Immature natural killer cell (primary cell): ENCODE measurements around the gene CISTR. TPM values are rescaled to one million over a fixed set of nuclear protein-coding genes. Genes with fewer than 3 reads are reported as not detected.
"Not testable (repeated sequence)": the region's sequence is repeated elsewhere in the genome, so short reads cannot be mapped to it uniquely, and the experiment has no call there.

Experiments used
- DNase-seq, 3 donors: peaks; one replicate each; pipeline ENCODE4 v3.0.0; 2022; ENCODE audit warnings: mixed read lengths in 1 of 3
- H3K27ac Mint-ChIP-seq, 6 donors: one replicate each; pipeline ENCODE4 v1.8.0; 2020; ENCODE audit warnings: mixed read lengths in 6 of 6, mild to moderate bottlenecking in 5 of 6, inconsistent platforms in 4 of 6, moderate library complexity in 3 of 6
- H3K27me3 Mint-ChIP-seq, 3 donors: one replicate each; pipeline ENCODE4 v1.8.0; 2020 to 2021; ENCODE audit warnings: low read depth in 3 of 3, mild to moderate bottlenecking in 3 of 3, mixed read lengths in 3 of 3, moderate library complexity in 3 of 3, inconsistent platforms in 1 of 3
- H3K36me3 Mint-ChIP-seq, 3 donors: one replicate each; pipeline ENCODE4 v1.8.0; 2020; ENCODE audit warnings: mixed read lengths in 3 of 3, inconsistent platforms in 2 of 3, mild to moderate bottlenecking in 2 of 3
- H3K4me1 Mint-ChIP-seq, 2 donors: one replicate each; pipeline ENCODE4 v1.8.0; 2020; ENCODE audit warnings: inconsistent platforms in 2 of 2, mild to moderate bottlenecking in 2 of 2, mixed read lengths in 2 of 2, moderate library complexity in 1 of 2
- H3K4me3 Mint-ChIP-seq, 5 donors: one replicate each; pipeline ENCODE4 v1.8.0; 2020; ENCODE audit warnings: mild to moderate bottlenecking in 5 of 5, mixed read lengths in 5 of 5, inconsistent platforms in 3 of 5, moderate library complexity in 3 of 5
- H3K9me3 Mint-ChIP-seq, 6 donors: one replicate each; pipeline ENCODE4 v1.8.0; 2020; ENCODE audit warnings: mild to moderate bottlenecking in 6 of 6, mixed read lengths in 6 of 6, inconsistent platforms in 4 of 6, moderate library complexity in 3 of 6
- polyA plus RNA-seq, 3 donors: library from polyadenylated mRNA; unstranded; fragments of 300-500 nt; fragmentation: Illumina TruSeq; gene quantifications; one replicate each; pipeline ENCODE4 v1.2.3, GENCODE V29; 2021

Gene CISTR
- polyA plus RNA-seq, 3 donors from 2014 or later = not detected

DNA sequence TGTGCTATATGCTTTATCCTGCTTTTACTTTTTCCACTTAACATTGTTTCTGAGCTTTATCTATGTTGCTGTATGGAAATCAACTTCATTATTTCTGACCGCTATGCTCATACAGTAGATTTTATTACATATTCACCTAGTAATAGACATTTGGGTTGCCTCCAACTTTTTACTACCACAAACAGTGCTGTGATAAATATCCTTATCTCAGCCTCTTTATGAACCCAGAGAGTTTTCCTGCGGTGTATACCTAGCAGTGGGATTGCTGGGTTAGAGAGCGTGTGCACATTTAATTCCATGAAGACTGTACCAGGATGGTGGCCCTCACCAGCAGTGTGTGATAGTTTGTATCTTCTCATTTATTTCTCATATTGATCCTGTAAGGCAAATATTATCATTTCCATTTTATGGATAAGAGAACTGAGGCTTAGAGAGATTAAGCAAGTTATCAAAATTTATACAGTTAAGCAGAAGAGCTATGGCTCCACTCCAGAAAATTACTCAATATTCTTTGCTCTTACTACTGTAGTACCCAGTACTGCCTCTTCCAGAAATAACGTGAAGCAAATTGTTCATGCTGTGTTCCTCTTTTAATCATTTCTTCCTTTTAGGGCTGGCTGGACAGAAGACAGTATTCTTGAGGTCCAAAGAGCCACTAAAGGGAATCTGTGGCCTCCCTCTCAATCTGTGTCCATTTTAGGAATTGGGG is 26.3 kb upstream of the CISTR start:
- H3K4me1 Mint-ChIP-seq = no peaks in the 10 kb centered on the region
- no peak for DNase-seq
- no peaks in the 10 kb centered on the region for H3K36me3 Mint-ChIP-seq
- H3K27me3 Mint-ChIP-seq = peaks cover 3 to 20% (median 8%) of the 10 kb centered on the region in 3 donors
- peaks cover 0 to 2% (median 0%) of the 10 kb centered on the region in 6 donors for H3K9me3 Mint-ChIP-seq
- no peak overlapping the region for H3K4me3 Mint-ChIP-seq
- no peak overlapping the region for H3K27ac Mint-ChIP-seq

DNA sequence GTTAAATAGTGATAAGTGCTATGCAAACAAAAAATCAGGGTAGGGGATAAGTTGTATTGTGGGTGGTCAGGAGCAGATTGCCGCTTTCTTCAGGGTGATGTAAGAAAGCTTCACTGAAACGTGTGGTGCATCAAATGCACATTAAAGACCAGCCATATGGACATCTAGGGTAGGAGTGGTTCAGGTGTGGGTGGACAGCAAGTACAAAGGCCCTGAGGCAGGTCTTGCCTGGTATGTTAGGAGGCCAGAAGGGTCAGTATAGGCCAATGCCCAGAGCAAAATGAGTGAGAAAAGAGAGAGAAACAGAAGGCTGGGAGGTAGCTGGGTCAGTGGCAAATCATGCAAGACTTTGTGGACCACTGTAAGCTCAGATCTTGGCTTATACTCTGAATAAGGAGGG is 25.6 kb upstream of the CISTR start:
- Mint-ChIP-seq H3K27me3 (peaks cover 3 to 20% (median 8%) of the 10 kb centered on the region in 3 donors), H3K4me3 (no peak overlapping the region), H3K36me3 (no peaks in the 10 kb centered on the region), H3K4me1 (no peaks in the 10 kb centered on the region), H3K27ac (no peak overlapping the region), H3K9me3 (peaks cover 0 to 2% (median 0%) of the 10 kb centered on the region in 6 donors)
- DNase-seq = no peak

- H3K27me3 Mint-ChIP-seq = peaks cover 3 to 18% (median 8%) of the 10 kb centered on the region in 3 donors
Observed at GRCh38 chr12:53776872-53777271, 25.1 kb upstream of the CISTR start.

DNA sequence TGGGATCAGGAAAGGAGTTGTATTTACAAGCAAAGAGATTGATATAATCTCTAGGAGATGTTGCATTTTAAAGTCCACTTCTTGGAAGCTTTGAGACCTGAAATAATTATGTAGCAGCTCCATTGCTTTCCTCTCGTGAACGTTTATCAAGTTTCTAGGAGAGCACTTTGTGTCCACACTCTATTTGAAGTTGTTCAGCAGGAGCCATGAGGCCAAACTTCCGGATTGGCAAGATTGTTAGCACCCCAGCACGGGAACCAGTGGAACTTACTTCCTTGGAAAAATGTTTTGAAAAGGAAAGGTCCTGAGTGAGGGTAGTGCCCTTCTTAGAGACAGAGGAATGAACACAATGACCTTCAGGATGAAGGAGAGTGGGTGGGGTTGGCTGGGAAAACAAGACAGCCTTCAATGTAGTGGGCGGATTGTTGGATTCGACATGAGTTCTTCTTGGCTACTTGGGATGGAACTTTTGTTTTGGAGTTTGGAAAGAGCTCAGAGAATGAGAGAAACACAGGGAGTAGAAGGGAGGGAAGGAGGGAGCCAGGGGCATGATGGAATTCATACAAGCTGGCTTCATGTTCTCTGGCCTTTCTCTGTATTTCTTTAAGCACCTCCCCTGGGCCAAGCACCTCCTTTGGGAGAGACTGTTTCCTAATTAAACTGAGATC is 23.8 kb upstream of the CISTR start:
- H3K36me3 Mint-ChIP-seq = no peaks in the 10 kb centered on the region
- H3K9me3 Mint-ChIP-seq = peaks cover 0 to 2% (median 0%) of the 10 kb centered on the region in 6 donors
- H3K27ac Mint-ChIP-seq = no peak overlapping the region
- H3K4me3 Mint-ChIP-seq = no peak overlapping the region
- no peak for DNase-seq
- no peaks in the 10 kb centered on the region for H3K4me1 Mint-ChIP-seq
- peaks cover 0 to 17% (median 3%) of the 10 kb centered on the region in 3 donors for H3K27me3 Mint-ChIP-seq

More at GRCh38 chr12:53776872-53777271, 25.1 kb upstream of the CISTR start:
- H3K4me1 Mint-ChIP-seq = no peaks in the 10 kb centered on the region
- H3K4me3 Mint-ChIP-seq = no peak overlapping the region
- H3K9me3 Mint-ChIP-seq = peaks cover 0 to 2% (median 0%) of the 10 kb centered on the region in 6 donors
- no peak for DNase-seq
- no peaks in the 10 kb centered on the region for H3K36me3 Mint-ChIP-seq
- H3K27ac Mint-ChIP-seq = no peak overlapping the region

- no peak overlapping the region for H3K4me3 Mint-ChIP-seq
- DNase-seq = no peak
- H3K9me3 Mint-ChIP-seq = peaks cover 0 to 2% (median 0%) of the 10 kb centered on the region in 6 donors
- H3K36me3 Mint-ChIP-seq = peaks cover 0 to 4% (median 0%) of the 10 kb centered on the region in 3 donors
- peaks cover 5 to 31% (median 8%) of the 10 kb centered on the region in 3 donors for H3K27me3 Mint-ChIP-seq
- H3K27ac Mint-ChIP-seq = no peak overlapping the region
- no peaks in the 10 kb centered on the region for H3K4me1 Mint-ChIP-seq
Observed at GRCh38 chr12:53770281-53770680, 18.5 kb upstream of the CISTR start.

DNA sequence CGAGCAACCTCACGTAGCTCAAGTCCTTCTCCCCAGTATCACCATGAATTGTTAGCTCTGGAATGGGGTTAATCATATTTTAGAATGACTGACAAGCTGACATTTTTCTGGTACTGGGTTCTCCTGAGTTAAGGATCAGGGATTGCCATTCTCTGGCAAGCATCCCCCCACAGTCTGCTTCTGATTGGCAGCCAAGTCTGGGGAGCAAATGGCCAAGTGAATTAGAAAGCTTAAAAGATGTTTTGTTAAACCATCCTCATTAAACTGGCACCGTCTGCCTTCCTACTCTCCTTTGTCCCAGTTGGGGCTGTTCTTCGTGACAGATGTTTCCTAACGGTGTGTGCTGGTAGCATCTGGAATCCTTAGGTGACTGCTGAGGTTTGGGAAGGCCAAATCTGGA is 17.2 kb upstream of the CISTR start:
- H3K4me1 Mint-ChIP-seq = no peaks in the 10 kb centered on the region
- H3K36me3 Mint-ChIP-seq = peaks cover 0 to 4% (median 0%) of the 10 kb centered on the region in 3 donors
- DNase-seq = no peak
- H3K27me3 Mint-ChIP-seq = peaks cover 5 to 34% (median 10%) of the 10 kb centered on the region in 3 donors
- no peak overlapping the region for H3K27ac Mint-ChIP-seq
- H3K9me3 Mint-ChIP-seq = peaks cover 0 to 2% (median 0%) of the 10 kb centered on the region in 6 donors
- no peak overlapping the region for H3K4me3 Mint-ChIP-seq

DNA sequence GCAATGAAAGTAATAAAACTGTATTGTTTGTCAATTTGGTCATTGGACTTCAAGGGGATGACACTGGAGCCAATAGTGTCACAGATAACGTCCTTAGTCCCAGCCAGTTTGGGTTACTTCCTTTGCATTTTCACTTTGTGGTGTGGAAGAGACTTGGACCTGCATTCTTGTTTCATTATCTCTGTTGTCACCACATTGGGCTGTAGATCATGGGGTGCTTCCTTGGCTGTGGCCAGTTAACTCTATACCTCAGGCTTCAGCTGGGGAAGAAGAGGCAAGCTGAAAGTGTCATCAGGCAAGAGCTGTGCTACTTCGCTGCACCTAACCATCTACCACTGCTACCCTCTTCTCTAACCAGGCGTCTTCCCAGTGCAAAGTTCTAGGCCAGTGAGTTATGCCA is 15.1 kb upstream of the CISTR start:
- H3K36me3 Mint-ChIP-seq = peaks cover 0 to 7% (median 0%) of the 10 kb centered on the region in 3 donors
- H3K4me3 Mint-ChIP-seq = no peak overlapping the region
- H3K4me1 Mint-ChIP-seq = no peaks in the 10 kb centered on the region
- peaks cover 8 to 47% (median 18%) of the 10 kb centered on the region in 3 donors for H3K27me3 Mint-ChIP-seq
- H3K27ac Mint-ChIP-seq = no peak overlapping the region
- H3K9me3 Mint-ChIP-seq = no peaks in the 10 kb centered on the region
- no peak for DNase-seq

DNA sequence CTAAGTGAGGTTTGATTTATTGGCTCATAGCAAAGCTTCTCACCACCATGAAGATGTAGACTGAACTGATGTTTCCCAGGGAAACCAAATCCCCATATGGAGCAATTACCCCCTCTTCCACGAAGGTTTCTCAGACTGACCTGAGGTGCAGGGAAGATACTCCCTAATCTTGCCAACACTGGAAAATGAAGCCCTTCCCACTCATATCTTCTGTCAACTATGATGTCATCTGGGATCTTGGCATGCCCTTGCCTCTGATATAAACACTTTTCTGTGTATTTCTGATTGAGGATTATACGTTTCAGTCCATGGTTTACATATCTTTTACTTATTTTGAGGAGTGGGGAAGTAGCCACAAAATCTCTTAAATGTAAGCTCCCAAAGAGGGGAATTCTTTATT is 14.1 kb upstream of the CISTR start:
- Mint-ChIP-seq H3K36me3 (peaks cover 0 to 7% (median 0%) of the 10 kb centered on the region in 3 donors), H3K27me3 (peaks cover 10 to 50% (median 18%) of the 10 kb centered on the region in 3 donors), H3K27ac (no peak overlapping the region), H3K4me1 (no peaks in the 10 kb centered on the region), H3K9me3 (no peaks in the 10 kb centered on the region), H3K4me3 (no peak overlapping the region)
- DNase-seq = no peak

GRCh38 chr12:53764615-53765014 is 12.8 kb upstream of the CISTR start:
- Mint-ChIP-seq H3K4me1 (no peaks in the 10 kb centered on the region), H3K9me3 (no peaks in the 10 kb centered on the region), H3K4me3 (no peak overlapping the region), H3K27ac (no peak overlapping the region), H3K36me3 (peaks cover 0 to 7% (median 0%) of the 10 kb centered on the region in 3 donors), H3K27me3 (peaks cover 10 to 50% (median 24%) of the 10 kb centered on the region in 3 donors)
- DNase-seq = no peak

GRCh38 chr12:53762793-53763192 is 11.0 kb upstream of the CISTR start:
- peaks cover 9 to 47% (median 30%) of the 10 kb centered on the region in 3 donors for H3K27me3 Mint-ChIP-seq
- H3K4me1 Mint-ChIP-seq, H3K9me3 Mint-ChIP-seq, H3K36me3 Mint-ChIP-seq, H3K27ac Mint-ChIP-seq, H3K4me3 Mint-ChIP-seq, DNase-seq: not testable (repeated sequence)

DNA sequence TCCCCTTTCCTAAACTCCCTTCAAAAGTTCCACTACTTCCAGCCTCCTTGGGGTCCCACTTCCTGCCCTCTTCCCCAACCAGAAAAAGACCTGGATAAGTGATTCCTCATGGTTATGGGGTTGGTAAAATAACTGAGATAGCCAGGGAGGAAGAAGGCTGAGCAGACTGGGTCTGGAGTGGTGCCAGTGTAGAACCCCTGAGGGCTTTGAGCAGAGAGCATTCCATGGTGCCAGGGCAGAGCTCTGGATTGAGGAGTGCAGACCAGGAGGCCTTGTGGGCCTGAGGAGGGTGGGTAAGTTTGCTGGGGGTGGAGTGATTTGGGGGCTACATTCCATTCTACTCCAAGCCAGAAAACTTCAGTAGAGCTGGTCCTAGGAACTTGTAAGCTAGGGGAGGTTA is 9.5 kb upstream of the CISTR start:
- peaks cover 11 to 41% (median 30%) of the 10 kb centered on the region in 3 donors for H3K27me3 Mint-ChIP-seq

GRCh38 chr12:53759261-53759660 is 7.5 kb upstream of the CISTR start:
- H3K27me3 Mint-ChIP-seq = peaks cover 11 to 29% (median 24%) of the 10 kb centered on the region in 3 donors
- H3K27ac Mint-ChIP-seq = no peak overlapping the region
- no peak for DNase-seq
- peaks cover 0 to 13% of the 10 kb centered on the region in 2 donors for H3K4me1 Mint-ChIP-seq
- H3K9me3 Mint-ChIP-seq = no peaks in the 10 kb centered on the region
- H3K36me3 Mint-ChIP-seq = peaks cover 0 to 4% (median 0%) of the 10 kb centered on the region in 3 donors
- no peak overlapping the region for H3K4me3 Mint-ChIP-seq

More for the DNA sequence above, 9.5 kb upstream of the CISTR start:
- no peak for DNase-seq
- Mint-ChIP-seq H3K4me3 (no peak overlapping the region), H3K27ac (no peak overlapping the region), H3K4me1 (peaks cover 0 to 8% of the 10 kb centered on the region in 2 donors), H3K36me3 (peaks cover 0 to 4% (median 0%) of the 10 kb centered on the region in 3 donors), H3K9me3 (no peaks in the 10 kb centered on the region)

DNA sequence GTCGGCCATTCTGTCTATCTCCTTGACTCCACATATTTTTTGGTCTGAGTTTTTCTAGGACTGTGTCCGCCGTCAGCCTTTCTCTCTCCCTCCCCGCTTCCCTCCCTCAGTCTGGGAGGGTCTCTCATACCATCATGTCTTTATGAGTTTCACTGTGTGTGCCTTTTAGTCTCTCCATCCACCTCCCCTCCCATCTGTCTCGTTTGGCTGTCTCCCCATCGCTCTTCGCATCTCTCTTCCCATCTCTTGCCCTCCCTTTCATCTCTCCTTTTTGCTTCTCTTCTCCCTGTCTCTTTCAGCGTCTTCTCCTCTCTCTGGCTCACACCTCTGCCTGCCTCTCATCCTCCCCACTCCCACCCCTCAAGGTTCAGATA is 6.9 kb upstream of the CISTR start:
- Mint-ChIP-seq H3K36me3 (peaks cover 0 to 4% (median 0%) of the 10 kb centered on the region in 3 donors), H3K4me1 (peaks cover 0 to 13% of the 10 kb centered on the region in 2 donors), H3K27ac (no peak overlapping the region), H3K4me3 (no peak overlapping the region), H3K9me3 (no peaks in the 10 kb centered on the region), H3K27me3 (peaks cover 11 to 29% (median 23%) of the 10 kb centered on the region in 3 donors)
- DNase-seq = no peak

DNA sequence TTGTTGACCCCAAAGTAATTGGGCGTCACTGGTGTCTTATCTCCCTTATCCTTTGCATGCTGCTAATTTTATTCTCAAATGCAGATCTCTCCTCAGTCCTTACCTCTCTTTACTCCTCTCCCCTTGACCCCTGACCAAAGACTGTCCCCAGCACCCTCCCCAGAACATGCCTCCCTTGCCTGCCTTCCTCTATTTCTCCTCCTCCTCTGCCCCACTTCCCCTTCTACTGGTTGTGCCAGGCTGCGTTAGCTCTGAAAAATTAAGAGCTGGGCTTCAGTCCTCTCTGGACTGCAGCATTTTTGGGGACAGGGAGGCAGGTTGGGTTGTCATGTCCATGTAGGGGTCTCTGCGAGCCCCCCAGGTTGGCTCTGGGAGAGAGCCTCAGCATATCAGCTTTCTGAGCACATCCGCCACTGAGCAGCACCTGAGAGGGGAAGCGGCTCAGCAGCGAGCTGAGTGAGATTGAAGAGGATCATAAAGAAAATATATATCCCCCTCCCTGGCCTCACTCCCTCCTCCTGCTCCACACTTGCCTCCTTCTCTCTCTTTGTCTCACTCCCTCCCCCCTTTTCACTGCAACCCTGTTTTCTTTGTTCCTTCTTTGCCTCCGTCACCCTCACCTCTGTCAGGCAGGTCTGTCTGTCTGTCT is 6.4 kb upstream of the CISTR start:
- H3K36me3 Mint-ChIP-seq = peaks cover 0 to 2% (median 0%) of the 10 kb centered on the region in 3 donors
- no peak overlapping the region for H3K27ac Mint-ChIP-seq
- DNase-seq = no peak
- peaks cover 8 to 28% (median 21%) of the 10 kb centered on the region in 3 donors for H3K27me3 Mint-ChIP-seq
- H3K4me1 Mint-ChIP-seq = peaks cover 0 to 13% of the 10 kb centered on the region in 2 donors
- no peaks in the 10 kb centered on the region for H3K9me3 Mint-ChIP-seq
- H3K4me3 Mint-ChIP-seq = no peak overlapping the region
